IPS DF 6.9 (cell line): ENCODE measurements around the gene ME3.

Source experiments
- DNase-seq: peaks from one replicate; pipeline ENCODE4 v3.0.0-alpha.2; 2013; ENCODE audit warnings: low read depth, low spot score
- H3K27ac ChIP-seq: one replicate; pipeline ENCODE4 v1.5.1; 2013; ENCODE audit warnings: low read length, control low read depth
- H3K27me3 ChIP-seq: 2 replicates; pipeline ENCODE4 v1.6.1; 2013; ENCODE audit warnings: mild to moderate bottlenecking, low read length; ENCODE audit not compliant: control insufficient read depth, insufficient read depth
- H3K36me3 ChIP-seq: 2 replicates; pipeline ENCODE4 v1.6.1; 2013; ENCODE audit warnings: low read length; ENCODE audit not compliant: control insufficient read depth, insufficient read depth
- H3K4me1 ChIP-seq: 2 replicates; pipeline ENCODE4 v1.6.1; 2013; ENCODE audit warnings: low read length; ENCODE audit not compliant: control insufficient read depth, insufficient read depth
- H3K4me3 ChIP-seq: 2 replicates; pipeline ENCODE4 v1.5.1; 2013; ENCODE audit warnings: mild to moderate bottlenecking, low read length
- H3K9me3 ChIP-seq: 2 replicates; pipeline ENCODE4 v1.6.1; 2013; ENCODE audit warnings: low read length, inconsistent platforms; ENCODE audit not compliant: control insufficient read depth, insufficient read depth
- WGBS: extraction: QIAGEN DNeasy Blood & Tissue Kit; methylation state at CpG from one replicate; pipeline ENCODE4 v1.1.7; 2013; ENCODE audit warnings: mixed read lengths, missing lambda C conversion rate; ENCODE audit not compliant: insufficient read length, insufficient coverage; 5-methylcytosine and 5-hydroxymethylcytosine counted together

ME3 gene

DNA sequence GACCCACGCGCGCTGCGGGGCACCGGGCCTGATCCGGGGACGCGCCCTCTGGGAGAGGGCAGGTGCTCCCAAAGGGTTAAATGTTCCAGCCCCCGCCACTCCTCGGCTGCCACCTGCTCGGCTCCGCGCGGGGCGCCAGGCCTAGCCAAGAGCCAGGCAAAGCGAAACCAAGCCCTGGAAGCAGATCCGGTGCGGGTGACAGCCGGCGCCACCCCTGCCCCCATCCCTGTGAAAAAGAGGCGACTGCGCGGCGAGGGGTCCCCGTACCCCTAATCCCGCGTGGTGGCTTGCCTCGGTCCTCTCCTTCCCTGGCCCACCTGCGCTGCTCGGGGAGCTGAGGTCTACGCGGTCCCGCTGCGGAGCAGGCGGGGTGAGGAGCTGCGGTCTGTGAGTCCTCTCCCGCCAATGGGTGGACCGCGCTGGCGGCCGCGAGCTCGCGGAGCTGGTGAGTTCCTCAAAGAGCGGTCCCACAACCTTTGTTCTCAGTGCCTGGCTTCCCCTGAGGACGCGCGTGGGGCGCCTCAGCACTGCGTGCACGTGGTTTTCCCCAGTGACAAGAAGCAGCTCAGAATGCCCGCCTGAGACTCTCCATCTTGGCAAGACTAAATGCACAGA, at the start of gene ME3:
TSS of gene ME3 (minus strand) at position 610 of the 615 bp plus-strand sequence.
- Histone ChIP-seq H3K27me3 (peaks cover 11% of the 10 kb centered on the region; the same call in 1 of the 2 replicates), H3K4me1 (0 out of 2 replicates have a peak, but pooled peaks cover 1% of the 10 kb centered on the region), H3K36me3 (no peaks in the 10 kb centered on the region), H3K4me3 (peak within 1 kb of the TSS; percentile 52; the same call in 1 of the 2 replicates), H3K27ac (no peak within 1 kb of the TSS), H3K9me3 (no peaks in the 10 kb centered on the region)
- DNase-seq: no peak
- no CpG with 5 or more reads among the region's 52 CpGs for WGBS

DNA sequence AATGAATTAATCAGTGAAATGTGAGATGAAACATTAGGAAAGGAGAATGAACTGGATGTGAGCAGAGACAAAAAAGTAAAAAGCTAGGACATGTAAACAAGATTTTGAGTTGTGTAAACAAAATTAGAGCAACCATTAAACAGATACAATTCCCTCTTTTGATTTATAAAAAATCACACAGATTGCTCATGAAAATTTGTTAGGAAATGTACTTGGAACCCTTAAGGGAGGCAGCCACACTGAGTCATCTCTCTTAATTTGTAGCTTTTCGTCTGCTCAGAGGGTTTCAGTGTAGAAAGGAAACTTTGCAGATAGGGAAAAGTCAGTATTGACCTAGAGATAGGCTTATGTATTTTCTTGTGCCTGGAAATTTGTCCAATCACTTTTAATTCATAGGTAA, 49.6 kb upstream of the ME3 start:
- no peak for DNase-seq
- no peaks in the 10 kb centered on the region for H3K36me3 ChIP-seq
- WGBS: no CpG with 5 or more reads among the region's 1 CpG
- H3K27me3 ChIP-seq: no peaks in the 10 kb centered on the region
- no peaks in the 10 kb centered on the region for H3K4me1 ChIP-seq
- no peak overlapping the region for H3K27ac ChIP-seq
- H3K9me3 ChIP-seq: no peaks in the 10 kb centered on the region
- no peak overlapping the region for H3K4me3 ChIP-seq

DNA sequence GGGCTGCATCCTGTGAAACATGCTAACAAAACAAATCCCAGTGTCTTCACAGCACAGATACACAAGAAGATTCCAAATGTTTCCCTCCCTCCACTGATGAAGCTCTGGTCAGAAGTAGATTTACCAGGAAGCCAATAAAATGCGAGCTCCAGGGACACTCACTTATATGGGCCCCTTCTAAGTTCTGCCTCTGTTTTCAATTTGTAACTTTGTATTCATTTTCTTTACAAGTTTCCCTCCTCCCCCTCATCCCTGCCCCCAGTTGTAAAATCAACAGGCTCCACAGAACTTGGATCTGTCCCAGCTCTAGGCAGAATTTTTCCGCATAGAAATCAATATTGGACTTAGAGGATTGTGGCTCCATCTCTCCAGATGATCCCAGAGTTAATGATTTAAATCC, 48.1 kb upstream of the ME3 start:
- Histone ChIP-seq H3K36me3 (no peaks in the 10 kb centered on the region), H3K27ac (no peak overlapping the region), H3K4me1 (no peaks in the 10 kb centered on the region), H3K4me3 (no peak overlapping the region), H3K27me3 (no peaks in the 10 kb centered on the region), H3K9me3 (no peaks in the 10 kb centered on the region)
- DNase-seq: no peak
- WGBS: no CpG with 5 or more reads among the region's 2 CpGs

DNA sequence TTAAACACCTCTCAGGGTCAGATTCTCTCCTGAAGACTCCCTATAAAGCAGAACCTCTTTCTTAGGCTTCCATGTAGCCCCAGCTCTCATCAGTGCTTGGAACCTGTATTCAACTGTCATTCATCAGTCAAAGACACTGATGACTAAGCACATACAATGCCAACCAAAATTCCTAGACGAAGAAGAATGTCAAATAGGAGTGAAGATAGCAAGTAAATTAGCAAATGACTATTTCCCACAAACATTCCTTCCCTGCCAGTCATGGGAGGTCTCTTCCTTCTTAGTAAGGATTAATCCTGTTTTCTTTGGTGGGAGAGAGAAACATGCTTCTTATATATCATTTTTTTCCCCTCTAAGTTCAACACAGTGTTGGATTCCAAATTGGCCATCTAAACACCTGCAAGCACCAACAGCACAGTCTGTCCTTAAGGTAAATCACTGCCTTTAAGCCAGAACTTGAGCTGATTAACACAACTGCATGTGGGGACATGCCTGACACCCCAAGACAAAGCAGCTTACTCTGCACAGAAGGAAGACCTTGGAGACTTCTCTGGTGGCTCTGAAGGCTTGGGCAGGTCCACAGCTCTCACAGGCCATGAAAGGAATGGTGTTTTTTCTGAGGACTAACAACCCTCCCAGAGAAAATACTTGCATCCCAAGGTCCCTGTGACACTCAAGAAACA, 47.5 kb upstream of the ME3 start:
- Histone ChIP-seq H3K4me3 (no peak overlapping the region), H3K27me3 (no peaks in the 10 kb centered on the region), H3K36me3 (no peaks in the 10 kb centered on the region), H3K27ac (no peak overlapping the region), H3K9me3 (no peaks in the 10 kb centered on the region), H3K4me1 (no peaks in the 10 kb centered on the region)
- DNase-seq: no peak
- WGBS: no CpG with 5 or more reads among the region's 1 CpG

DNA sequence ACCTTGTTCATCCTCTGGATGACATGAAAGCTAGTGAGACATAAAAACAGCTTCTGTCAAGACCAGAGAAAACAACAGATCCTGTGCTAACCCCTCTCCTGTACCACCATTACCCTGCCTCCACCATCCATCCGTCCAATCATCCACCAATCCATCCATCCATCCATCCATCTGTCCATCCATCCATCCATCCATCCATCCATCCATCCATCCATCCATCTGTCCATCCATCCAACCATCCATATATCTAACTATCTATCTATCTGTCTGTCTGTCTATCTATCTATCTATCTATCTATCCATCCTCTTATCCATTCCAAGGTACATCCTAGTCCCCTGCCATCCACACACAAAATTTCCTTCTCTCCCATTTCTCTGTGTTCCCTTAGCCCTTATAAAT, 46.6 kb upstream of the ME3 start:
- no peaks in the 10 kb centered on the region for H3K27me3 ChIP-seq
- no peak for DNase-seq
- H3K9me3 ChIP-seq: no peaks in the 10 kb centered on the region
- H3K27ac ChIP-seq: no peak overlapping the region
- no peaks in the 10 kb centered on the region for H3K36me3 ChIP-seq
- no peak overlapping the region for H3K4me3 ChIP-seq
- WGBS: 100% methylated on average over 1 of the region's 1 CpG
- H3K4me1 ChIP-seq: no peaks in the 10 kb centered on the region

DNA sequence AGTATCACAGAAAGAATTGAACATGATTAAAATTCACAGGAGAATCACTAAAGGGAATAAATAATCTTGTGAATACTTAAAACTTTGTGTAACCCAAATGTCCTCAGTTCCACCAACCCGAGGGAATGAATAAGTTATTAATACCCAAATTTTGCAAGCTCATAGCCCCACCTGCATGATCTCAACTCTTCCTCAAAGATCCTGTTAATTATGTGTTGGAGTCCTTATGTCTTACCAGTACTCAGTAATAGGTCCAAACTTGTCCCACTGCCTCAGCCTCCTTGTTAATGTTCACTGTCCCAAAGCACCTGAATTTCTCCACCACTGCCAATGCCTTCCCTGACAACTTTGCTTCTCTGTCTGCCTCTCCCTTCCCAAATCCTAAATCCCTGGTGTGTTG, 46.1 kb upstream of the ME3 start:
- DNase-seq: no peak
- Histone ChIP-seq H3K27ac (no peak overlapping the region), H3K9me3 (no peaks in the 10 kb centered on the region), H3K36me3 (no peaks in the 10 kb centered on the region), H3K4me3 (no peak overlapping the region), H3K27me3 (no peaks in the 10 kb centered on the region), H3K4me1 (no peaks in the 10 kb centered on the region)
- no CpG with 5 or more reads among the region's 1 CpG for WGBS

DNA sequence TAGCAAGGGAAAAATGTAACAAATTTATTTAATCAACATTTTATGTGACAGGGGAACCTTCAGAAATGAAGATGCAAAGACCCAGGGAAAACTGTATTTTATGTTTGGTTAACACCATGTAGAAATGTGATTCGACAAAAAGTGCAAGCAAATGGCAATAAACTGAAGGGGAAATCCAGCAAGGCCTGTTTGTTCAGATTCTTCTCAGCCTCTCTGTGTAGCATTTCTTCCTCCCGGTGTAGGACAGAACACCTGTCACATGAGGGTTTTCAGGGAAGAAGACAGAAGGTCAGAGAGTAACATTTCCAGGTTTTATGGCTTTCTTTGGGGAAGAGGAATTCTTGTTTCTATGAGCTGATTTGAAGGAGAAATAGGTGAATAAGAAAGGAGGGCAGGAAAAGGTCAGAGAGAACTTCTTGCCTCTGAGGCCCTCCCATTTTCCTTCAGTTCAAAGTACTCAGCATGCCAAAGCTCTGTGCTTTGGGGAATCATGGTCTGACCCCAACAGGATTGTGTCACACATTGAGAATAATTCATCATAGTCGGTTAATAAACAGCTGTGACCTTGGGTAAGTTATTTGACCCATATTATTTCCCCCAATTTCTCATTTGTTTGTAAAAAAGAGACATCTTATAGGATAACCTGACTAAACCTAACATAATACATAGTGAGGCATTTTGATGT, 45.5 kb upstream of the ME3 start:
- no peaks in the 10 kb centered on the region for H3K36me3 ChIP-seq
- H3K27ac ChIP-seq: no peak overlapping the region
- H3K27me3 ChIP-seq: no peaks in the 10 kb centered on the region
- no peak for DNase-seq
- H3K9me3 ChIP-seq: no peaks in the 10 kb centered on the region
- WGBS: no CpG with 5 or more reads among the region's 3 CpGs
- no peaks in the 10 kb centered on the region for H3K4me1 ChIP-seq
- H3K4me3 ChIP-seq: no peak overlapping the region

DNA sequence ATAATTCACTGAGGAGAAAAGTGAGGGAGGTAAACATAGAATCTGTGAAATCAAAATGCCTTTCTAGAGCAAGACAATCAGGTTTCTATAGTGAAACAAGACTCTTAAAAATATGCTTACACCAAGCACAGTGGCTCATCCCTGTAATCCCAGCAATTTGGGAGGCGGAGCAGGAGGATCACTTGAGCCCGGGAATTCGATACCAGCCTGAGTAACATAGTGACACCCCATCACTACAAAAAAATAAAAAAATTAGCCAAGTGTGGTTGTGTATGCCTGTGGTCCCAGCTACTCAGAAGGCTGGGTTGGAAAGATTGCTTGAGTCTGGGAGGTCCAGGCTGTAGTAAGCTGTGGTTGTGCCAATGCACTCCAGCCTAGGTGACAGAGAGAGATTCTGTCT, 43.2 kb upstream of the ME3 start:
- no peak overlapping the region for H3K4me3 ChIP-seq
- WGBS: no CpG with 5 or more reads among the region's 3 CpGs
- no peaks in the 10 kb centered on the region for H3K9me3 ChIP-seq
- no peaks in the 10 kb centered on the region for H3K36me3 ChIP-seq
- H3K27ac ChIP-seq: no peak overlapping the region
- H3K27me3 ChIP-seq: no peaks in the 10 kb centered on the region
- DNase-seq: no peak
- no peaks in the 10 kb centered on the region for H3K4me1 ChIP-seq

DNA sequence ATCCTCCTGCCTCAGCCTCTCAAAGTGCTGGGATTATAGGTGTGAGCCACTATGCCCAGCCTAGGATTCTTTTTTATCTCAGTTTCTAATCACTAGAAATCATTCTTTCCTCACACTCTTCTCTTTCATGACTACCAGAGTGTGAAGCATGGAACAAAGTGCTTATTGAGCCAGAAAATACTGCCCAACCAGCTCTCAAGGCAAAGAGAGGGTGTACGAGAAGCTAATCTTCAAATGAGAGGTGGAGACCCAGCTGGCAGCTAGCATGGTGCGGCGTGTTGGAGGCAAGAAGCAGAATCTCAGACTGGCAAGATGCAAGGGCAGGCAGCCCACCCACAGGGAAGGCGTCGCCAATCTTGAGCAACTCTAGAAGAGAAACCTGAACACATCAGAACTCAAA, 41.1 kb upstream of the ME3 start:
- Histone ChIP-seq H3K36me3 (no peaks in the 10 kb centered on the region), H3K9me3 (no peaks in the 10 kb centered on the region), H3K4me1 (no peaks in the 10 kb centered on the region), H3K27me3 (no peaks in the 10 kb centered on the region), H3K27ac (no peak overlapping the region), H3K4me3 (no peak overlapping the region)
- no CpG with 5 or more reads among the region's 5 CpGs for WGBS
- no peak for DNase-seq

DNA sequence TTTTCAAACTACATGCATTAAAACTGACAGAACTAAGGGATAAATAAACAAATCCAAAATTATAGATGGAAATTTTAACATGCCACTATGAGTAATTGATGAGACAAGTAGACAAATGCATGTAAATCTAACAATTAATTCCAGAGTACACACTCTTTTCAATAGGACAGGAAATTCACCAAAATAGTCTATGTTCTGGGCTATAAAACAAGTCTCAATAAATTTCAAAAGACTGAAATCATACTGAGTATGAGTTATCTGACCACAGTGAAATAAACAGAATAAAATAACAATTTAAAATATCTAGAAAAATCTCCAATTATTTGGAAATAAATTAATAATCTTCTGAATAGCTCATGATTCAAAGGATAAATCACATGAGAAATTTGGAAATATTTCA, 38.5 kb upstream of the ME3 start:
- no peaks in the 10 kb centered on the region for H3K9me3 ChIP-seq
- DNase-seq: no peak
- H3K36me3 ChIP-seq: no peaks in the 10 kb centered on the region
- no peaks in the 10 kb centered on the region for H3K27me3 ChIP-seq
- H3K4me3 ChIP-seq: no peak overlapping the region
- H3K27ac ChIP-seq: no peak overlapping the region
- no peaks in the 10 kb centered on the region for H3K4me1 ChIP-seq
